HEK293 (cell line): Measurements from ENCODE around the gene KIAA1755.

Experiments used
- YY1 ChIP-seq: fragments of 450-650 bp; formaldehyde crosslinking; IDR thresholded peaks from 2 replicates; pipeline ENCODE4 v1.5.1; 2018; ENCODE audit warnings: missing biosample characterization, missing genetic modification characterization
- ZBTB21 ChIP-seq: fragments of 450-650 bp; formaldehyde crosslinking; IDR thresholded peaks from 2 replicates; pipeline ENCODE4 v1.5.1; 2017; ENCODE audit warnings: missing biosample characterization, missing genetic modification characterization
- ZNF174 ChIP-seq: fragments of 450-650 bp; formaldehyde crosslinking; IDR thresholded peaks from 2 replicates; pipeline ENCODE4 v1.5.0; 2017; ENCODE audit warnings: missing biosample characterization, mild to moderate bottlenecking, missing genetic modification characterization
- ZNF239 ChIP-seq: fragments of 450-650 bp; formaldehyde crosslinking; IDR thresholded peaks from 2 replicates; pipeline ENCODE4 v1.5.1; 2016; ENCODE audit warnings: missing biosample characterization, missing genetic modification characterization
- ZNF777 ChIP-seq: fragments of 450-650 bp; formaldehyde crosslinking; IDR thresholded peaks from 2 replicates; pipeline ENCODE4 v1.5.1; 2017; ENCODE audit warnings: missing biosample characterization, missing genetic modification characterization, borderline replicate concordance
- TF ChIP-seq, protein P1 (sequence below): fragments of 450-650 bp; formaldehyde crosslinking; IDR thresholded peaks from 2 replicates; pipeline ENCODE4 v1.5.1; 2016; ENCODE audit warnings: missing biosample characterization, missing genetic modification characterization
- TF ChIP-seq, protein P2 (sequence below): fragments of 450-650 bp; formaldehyde crosslinking; IDR thresholded peaks from 2 replicates; pipeline ENCODE4 v1.5.1; 2017; ENCODE audit warnings: missing biosample characterization, missing genetic modification characterization
- TF ChIP-seq, protein P3 (sequence below): fragments of 450-650 bp; formaldehyde crosslinking; IDR thresholded peaks from 2 replicates; pipeline ENCODE4 v1.5.1; 2016; ENCODE audit warnings: missing biosample characterization, missing genetic modification characterization

DNA sequence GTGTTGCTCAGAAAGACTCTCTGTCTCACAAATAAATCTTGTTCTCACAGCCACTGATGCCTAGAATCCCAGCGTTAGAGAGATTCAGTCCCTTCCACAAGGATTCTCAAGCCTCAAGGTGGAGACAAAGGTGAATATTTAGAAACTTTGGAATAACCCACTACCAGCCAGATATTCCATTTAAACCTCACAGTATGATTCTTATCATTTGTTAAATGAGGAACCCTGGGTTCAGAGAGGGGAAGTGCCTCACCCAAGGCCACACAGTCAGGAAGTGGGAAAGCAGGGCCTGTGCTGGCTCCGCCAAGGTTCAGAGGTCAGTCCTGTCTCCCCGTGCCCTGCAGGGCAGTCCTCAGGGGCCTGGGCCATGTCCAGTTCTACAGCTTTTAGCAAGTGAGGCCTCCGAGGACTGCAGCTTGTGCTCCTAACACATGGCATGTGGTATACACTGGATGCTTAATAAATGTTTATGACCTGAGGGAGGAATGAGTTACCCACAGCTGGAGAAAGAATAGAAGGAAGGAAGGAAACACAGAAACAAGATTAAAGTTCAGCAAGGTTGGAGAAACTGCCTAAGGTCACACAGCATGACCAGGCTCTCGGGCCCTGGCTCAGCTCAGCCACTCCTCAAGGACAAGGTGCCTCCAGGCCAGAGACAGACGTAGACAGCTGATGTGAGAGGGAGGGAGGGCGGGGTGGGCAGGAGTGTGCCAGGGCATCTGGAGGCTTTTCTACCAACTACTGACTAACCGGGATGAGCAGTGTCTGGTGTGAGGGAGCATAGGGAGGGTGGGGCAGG, 91.5 kb downstream of the KIAA1755 start:
- TF ChIP-seq, protein P1, sequence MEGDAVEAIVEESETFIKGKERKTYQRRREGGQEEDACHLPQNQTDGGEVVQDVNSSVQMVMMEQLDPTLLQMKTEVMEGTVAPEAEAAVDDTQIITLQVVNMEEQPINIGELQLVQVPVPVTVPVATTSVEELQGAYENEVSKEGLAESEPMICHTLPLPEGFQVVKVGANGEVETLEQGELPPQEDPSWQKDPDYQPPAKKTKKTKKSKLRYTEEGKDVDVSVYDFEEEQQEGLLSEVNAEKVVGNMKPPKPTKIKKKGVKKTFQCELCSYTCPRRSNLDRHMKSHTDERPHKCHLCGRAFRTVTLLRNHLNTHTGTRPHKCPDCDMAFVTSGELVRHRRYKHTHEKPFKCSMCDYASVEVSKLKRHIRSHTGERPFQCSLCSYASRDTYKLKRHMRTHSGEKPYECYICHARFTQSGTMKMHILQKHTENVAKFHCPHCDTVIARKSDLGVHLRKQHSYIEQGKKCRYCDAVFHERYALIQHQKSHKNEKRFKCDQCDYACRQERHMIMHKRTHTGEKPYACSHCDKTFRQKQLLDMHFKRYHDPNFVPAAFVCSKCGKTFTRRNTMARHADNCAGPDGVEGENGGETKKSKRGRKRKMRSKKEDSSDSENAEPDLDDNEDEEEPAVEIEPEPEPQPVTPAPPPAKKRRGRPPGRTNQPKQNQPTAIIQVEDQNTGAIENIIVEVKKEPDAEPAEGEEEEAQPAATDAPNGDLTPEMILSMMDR (tag by site-specific recombination): no peak
- TF ChIP-seq ZNF174 (tag by site-specific recombination) (no peak), ZNF777 (tag by site-specific recombination) (no peak), YY1 (tag by site-specific recombination) (no peak), ZBTB21 (tag by site-specific recombination) (no peak), ZNF239 (no peak)
- TF ChIP-seq, protein P2, sequence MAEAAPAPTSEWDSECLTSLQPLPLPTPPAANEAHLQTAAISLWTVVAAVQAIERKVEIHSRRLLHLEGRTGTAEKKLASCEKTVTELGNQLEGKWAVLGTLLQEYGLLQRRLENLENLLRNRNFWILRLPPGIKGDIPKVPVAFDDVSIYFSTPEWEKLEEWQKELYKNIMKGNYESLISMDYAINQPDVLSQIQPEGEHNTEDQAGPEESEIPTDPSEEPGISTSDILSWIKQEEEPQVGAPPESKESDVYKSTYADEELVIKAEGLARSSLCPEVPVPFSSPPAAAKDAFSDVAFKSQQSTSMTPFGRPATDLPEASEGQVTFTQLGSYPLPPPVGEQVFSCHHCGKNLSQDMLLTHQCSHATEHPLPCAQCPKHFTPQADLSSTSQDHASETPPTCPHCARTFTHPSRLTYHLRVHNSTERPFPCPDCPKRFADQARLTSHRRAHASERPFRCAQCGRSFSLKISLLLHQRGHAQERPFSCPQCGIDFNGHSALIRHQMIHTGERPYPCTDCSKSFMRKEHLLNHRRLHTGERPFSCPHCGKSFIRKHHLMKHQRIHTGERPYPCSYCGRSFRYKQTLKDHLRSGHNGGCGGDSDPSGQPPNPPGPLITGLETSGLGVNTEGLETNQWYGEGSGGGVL (tag by site-specific recombination): no peak
- TF ChIP-seq, protein P3, sequence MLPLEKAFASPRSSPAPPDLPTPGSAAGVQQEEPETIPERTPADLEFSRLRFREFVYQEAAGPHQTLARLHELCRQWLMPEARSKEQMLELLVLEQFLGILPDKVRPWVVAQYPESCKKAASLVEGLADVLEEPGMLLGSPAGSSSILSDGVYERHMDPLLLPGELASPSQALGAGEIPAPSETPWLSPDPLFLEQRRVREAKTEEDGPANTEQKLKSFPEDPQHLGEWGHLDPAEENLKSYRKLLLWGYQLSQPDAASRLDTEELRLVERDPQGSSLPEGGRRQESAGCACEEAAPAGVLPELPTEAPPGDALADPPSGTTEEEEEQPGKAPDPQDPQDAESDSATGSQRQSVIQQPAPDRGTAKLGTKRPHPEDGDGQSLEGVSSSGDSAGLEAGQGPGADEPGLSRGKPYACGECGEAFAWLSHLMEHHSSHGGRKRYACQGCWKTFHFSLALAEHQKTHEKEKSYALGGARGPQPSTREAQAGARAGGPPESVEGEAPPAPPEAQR (tag by site-specific recombination): no peak
